Stimulated activated CD8-positive, alpha-beta memory T cell treated with anti-CD3 and anti-CD28 coated beads, Interleukin-12 subunit alpha, Interleukin-12 subunit beta, amount 100 ng/mL, for 4 hours (primary cell): ENCODE data around the gene SETD1B.
"Not testable (repeated sequence)": the region's sequence is repeated elsewhere in the genome, so short reads cannot be mapped to it uniquely, and the experiment has no call there.

Experiments used
- DNase-seq: peaks from one replicate; pipeline ENCODE4 v3.0.0-alpha.2; 2020; ENCODE audit warnings: low read depth

Gene SETD1B

DNA sequence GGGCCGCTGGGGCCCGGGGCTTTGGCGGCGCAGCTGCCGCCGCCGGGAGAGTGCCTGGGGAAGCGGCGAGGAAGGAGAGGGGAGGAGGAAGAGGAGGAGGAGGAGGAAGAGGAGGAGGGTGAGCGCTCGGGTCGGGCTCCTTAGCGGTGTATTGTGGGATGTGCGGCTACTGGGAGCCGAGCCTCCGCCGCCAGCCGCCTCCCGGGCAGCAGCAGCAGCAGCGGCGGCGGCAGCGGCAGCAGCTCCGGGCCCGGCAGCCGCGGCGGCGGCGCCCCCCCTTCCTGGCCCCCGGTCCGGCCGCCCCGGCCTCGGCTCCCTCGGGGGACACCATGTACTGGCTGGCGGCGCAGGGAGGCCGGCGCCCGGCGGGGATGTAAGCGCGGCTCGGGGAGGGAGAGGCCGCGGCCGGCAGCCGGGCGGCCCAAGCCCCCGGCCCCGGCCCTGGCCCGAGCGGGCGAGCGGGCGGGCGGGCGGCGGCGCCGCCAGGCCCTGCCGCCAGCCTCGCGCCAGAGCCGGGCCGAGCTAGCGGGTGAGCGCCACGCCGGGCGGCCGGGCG, at the start of gene SETD1B:
Gene SETD1B (plus strand): TSS at position 149 of the 556 bp plus-strand sequence. CDS start 729 bp downstream, outside the sequence.
- no peak for DNase-seq

GRCh38 chr12:121754836-121755235, 49.0 kb upstream of the SETD1B start:
- DNase-seq = no peak

DNA sequence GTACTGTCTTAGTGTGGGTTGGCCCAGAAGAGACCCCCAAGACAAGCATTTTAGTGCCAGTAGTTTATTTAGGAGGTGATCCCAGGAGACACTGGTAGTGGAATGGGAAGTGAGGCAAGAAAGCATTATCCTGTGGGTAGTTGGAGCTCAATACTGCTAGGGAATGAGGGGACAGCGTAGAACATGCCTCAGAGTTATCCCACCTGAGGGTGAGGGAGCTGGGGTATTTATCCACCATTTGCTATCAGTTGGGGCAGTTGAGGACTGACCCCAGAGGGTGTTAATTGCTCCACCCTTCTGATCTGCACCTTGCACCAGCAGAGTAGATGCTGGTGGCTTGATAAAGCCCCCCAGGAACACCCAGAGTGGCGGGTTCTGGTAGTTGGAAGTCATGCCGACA, 48.2 kb upstream of the SETD1B start:
- DNase-seq = no peak

DNA sequence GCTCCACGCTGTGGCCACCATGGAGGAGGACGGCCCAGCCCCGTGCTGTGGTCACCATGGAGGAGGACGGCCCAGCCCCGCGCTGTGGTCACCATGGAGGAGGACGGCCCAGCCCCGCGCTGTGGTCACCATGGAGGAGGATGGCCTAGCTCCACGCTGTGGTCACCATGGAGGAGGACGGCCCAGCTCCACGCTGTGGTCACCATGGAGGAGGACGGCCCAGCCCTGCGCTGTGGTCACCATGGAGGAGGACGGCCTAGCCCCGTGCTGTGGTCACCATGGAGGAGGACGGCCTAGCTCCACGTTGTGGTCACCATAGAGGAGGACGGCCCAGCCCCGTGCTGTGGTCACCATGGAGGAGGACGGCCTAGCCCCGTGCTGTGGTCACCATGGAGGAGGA, 45.3 kb upstream of the SETD1B start:
- DNase-seq = not testable (repeated sequence)

DNA sequence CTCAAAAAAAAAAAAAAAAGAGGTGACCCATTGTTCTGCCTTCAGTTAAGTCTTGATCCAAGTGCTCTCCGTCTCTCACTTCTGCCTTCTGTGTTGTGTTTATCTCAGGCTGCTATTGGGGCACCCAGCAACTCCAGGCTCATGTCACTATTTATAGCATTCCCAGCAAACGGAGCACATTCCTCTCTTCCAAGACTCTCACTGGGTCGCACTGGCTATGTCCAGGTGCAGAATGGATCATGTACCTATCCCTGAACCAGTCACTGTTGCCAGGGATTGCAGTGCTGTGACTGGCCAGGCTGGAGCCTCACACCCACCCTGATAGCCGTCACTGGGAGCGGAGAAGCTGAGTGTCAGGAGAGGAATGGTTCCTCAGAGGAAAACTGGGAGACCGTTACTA, 41.5 kb upstream of the SETD1B start:
- DNase-seq = no peak

GRCh38 chr12:121764808-121765207, 39.0 kb upstream of the SETD1B start:
- no peak for DNase-seq

GRCh38 chr12:121765573-121765972, 38.2 kb upstream of the SETD1B start:
- DNase-seq = no peak

GRCh38 chr12:121766290-121767039, 37.3 kb upstream of the SETD1B start:
- no peak for DNase-seq

- no peak for DNase-seq
Observed at GRCh38 chr12:121767525-121768016, 36.2 kb upstream of the SETD1B start.

DNA sequence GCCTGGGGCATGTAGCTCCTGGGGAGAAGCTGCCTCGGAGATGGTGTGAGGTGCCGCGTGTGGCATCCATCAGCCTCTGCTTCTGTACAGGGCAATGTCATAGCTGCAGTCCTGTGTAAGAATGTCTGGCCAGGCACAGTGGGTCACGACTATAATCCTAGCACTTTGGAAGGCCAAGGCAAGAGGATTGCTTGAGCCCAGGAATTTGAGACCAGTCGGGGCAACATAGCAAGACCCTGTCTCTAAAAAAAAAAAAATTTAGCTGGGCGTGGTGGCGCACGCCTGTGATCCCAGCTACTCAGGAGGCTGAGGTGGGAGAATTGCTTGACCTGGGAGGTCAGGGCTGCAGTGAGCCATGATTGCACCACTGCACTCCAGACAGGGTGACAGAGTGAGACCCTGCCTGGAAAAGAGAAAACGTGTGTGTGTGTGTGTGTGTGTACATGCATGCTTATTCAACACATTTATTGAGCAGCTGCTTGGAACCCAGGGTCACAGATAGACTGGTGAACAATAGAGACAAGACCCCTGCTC, 34.4 kb upstream of the SETD1B start:
- no peak for DNase-seq

DNA sequence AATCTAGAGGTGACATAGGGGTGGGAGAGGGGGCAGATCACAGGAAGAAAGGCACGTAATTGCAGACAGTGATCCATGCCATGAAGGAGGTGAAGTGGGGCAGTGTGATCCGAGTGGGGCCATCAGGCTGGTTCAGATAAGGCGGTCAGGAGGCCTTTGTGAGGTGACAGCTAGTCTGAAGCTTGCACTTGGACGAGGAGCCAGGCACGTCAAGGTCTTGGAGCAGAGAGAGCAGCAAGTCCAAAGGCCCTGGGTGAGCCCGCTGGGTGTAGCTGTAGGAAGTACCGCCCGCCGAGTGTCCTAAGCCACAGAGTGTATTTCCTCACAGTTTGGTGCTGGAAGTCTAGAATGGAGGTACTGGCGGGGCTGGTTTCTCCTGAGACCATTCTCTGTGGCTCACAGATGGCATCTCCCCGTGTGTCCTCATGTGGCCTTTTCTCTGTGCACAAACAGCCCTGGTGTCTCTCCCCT, 33.9 kb upstream of the SETD1B start:
- no peak for DNase-seq

- DNase-seq = no peak
Observed at GRCh38 chr12:121770388-121770787, 33.4 kb upstream of the SETD1B start.

GRCh38 chr12:121770813-121771625, 32.8 kb upstream of the SETD1B start:
- no peak for DNase-seq

- DNase-seq = peak; percentile 60
Observed at GRCh38 chr12:121773011-121773777, 30.6 kb upstream of the SETD1B start.

GRCh38 chr12:121774968-121775474, 28.8 kb upstream of the SETD1B start:
- DNase-seq = no peak

DNA sequence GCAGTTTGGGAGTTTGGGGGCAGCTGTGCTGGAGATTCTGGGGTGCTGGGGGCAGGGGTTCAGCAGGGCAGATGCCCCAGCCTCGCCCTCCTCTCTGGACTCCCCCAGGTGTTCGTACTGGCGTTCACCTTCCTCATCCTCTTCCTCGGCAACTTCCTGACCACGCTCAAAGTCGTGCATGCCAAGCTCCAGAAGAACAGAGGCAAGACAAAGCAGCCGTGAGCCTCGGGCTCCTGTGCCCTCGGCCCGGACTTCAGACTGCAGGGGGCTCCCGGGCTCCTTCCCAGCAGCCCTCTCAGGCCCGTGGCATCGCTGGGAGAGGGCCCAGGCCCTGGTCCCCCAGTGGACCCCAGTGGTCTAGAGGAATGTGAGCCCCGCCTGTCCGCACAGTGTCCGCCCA, 28.3 kb upstream of the SETD1B start:
- no peak for DNase-seq

GRCh38 chr12:121776190-121777098, 27.4 kb upstream of the SETD1B start:
- DNase-seq = peak; percentile 77

DNA sequence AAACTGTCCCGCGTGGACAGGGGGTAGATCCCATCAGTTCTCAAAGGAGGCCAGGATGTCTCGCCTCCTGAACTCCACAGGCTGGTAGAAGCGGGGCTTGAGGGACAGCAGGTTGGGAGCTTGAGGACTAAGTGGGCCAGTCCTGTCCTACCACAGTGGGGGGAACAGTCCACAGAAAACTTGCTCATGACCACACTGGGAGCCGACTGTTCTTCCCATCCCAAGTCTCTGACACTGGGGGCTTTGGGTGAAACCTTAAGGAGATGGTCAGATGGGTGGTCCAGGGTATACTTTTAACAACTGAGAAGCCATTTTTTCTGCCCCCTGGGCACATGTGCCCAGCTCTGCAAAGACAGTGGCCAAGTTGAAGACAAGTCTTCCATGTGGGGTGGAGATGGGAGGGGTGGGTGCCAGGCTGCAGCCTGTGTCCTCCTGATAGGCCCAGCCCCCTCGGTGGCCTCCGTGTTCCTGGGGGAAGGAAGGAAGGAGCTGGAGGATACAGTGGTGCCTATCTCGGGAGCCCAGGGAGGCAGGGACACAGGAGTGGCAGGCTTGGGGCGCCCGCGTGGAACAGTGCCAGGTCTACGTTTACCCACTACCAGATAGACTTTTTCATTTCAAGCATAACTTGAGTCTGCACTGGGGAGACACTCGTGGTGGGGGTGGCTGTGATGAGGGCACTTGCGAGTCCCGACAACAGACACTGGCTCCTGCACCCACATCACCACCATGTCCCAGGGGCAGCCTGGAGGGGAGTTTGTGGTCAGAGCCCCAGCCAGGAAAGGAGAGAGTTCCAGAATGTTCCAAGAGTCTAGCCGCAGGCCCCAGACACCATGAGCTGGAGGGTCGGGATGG, 25.0 kb upstream of the SETD1B start:
- no peak for DNase-seq

DNA sequence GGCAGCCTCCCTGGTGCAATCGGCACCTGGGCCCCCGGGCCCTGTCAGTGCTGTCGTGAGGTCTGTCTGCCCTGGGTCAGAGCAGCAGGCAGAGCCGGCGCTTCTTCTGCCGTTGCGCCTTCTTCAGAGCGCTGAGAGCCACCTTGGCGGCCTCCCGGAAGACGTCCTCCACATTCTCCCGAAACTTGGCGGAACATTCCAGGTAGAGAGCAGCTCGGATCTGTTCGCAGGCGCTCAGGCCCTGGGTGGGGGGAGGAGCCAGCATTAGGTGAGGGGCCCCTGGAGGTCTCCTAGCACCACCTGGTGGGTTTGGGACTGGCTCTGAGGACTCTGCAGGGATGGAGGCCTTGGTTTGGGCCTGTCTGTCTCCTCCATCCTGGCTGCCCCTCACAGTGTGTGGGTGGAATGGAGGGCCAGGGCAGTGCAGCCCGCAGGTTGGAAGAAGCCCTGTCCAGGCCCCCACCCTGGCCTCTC, 24.4 kb upstream of the SETD1B start:
- DNase-seq = no peak
